Testis (tissue), 3 donors: ENCODE results near the gene SFMBT2. TPM values are rescaled to one million over a fixed set of nuclear protein-coding genes. Genes with fewer than 3 reads are reported as not detected.

Experiments
- DNase-seq: peaks from one replicate; pipeline ENCODE4 v3.0.0-alpha.2; 2019
- H3K27ac ChIP-seq, 2 donors: fragments of 200-600 bp; sonication (generic); one replicate each; pipeline ENCODE4 v1.5.1; 2019
- H3K27me3 ChIP-seq: fragments of 200-600 bp; sonication (generic); one replicate; pipeline ENCODE4 v1.5.1; 2019
- H3K36me3 ChIP-seq: fragments of 200-600 bp; sonication (generic); one replicate; pipeline ENCODE4 v1.5.1; 2017; ENCODE audit warnings: low read depth; ENCODE audit errors: missing control alignments
- H3K4me1 ChIP-seq: fragments of 200-600 bp; sonication (generic); one replicate; pipeline ENCODE4 v1.5.1; 2019
- H3K4me3 ChIP-seq, 2 donors: fragments of 200-600 bp; sonication (generic); one replicate each; pipeline ENCODE4 v1.5.1; 2017 to 2019
- H3K9me3 ChIP-seq: fragments of 200-600 bp; sonication (generic); one replicate; pipeline ENCODE4 v1.5.1; 2017
- CTCF ChIP-seq, 3 experiments: fragments of 450-650 bp in 2 of 3; fragments of 200-600 bp in 1 of 3; sonication (generic) in 1 of 3; IDR thresholded peaks; one replicate each; pipeline ENCODE4 v1.5.1; 2016 to 2019; ENCODE audit warnings: antibody characterized with exemption in 3 of 3, mild to moderate bottlenecking in 2 of 3, moderate library complexity in 1 of 3
- POLR2A ChIP-seq: fragments of 450-650 bp; IDR thresholded peaks from one replicate; pipeline ENCODE4 v1.6.1; 2017; ENCODE audit warnings: antibody characterized with exemption, mild to moderate bottlenecking, moderate library complexity
- WGBS, 2 donors: methylation state at CpG; one replicate each; pipeline ENCODE4 v1.1.5; 2018; 5-methylcytosine and 5-hydroxymethylcytosine counted together
- intact Hi-C: fragments of 100-400 bp; cut with DNase I; formaldehyde crosslinking; loops from one replicate; pipeline ENCODE4 v1.15.1; 2023; ENCODE audit warnings: low total_unique reads
- polyA plus RNA-seq: library from polyadenylated mRNA; stranded (reverse); fragments of 350-450 nt; fragmentation: Illumina TruSeq; extraction: RNeasy Lipid Tissue Mini Kit (QIAGEN cat#74804); gene quantifications from one replicate; pipeline ENCODE4 v1.2.3, GENCODE V29; 2014; ENCODE audit warnings: low read depth, low replicate concordance; ENCODE audit not compliant: insufficient read depth
- total RNA-seq, 2 donors: library from RNA; depleted of rRNA; stranded (reverse); fragments of >200 nt; gene quantifications; one replicate each; pipeline ENCODE4 v1.2.3, GENCODE V29; 2016

Gene SFMBT2
- total and polyA plus RNA-seq, 3 donors from 2014 or later = 3.6 to 8.5 (median 7.6) TPM

GRCh38 chr10:7441403-7442147 lies 30.7 kb upstream of the SFMBT2 start:
- DNase-seq = no peak
- intact Hi-C loops = no loop called here
- 78 to 85% methylated on average over 12 of the region's 12 CpGs for WGBS, 2 donors
- no peaks in the 10 kb centered on the region for H3K27me3 ChIP-seq
- no peak for TF ChIP-seq POLR2A
- no peak for TF ChIP-seq CTCF (IDR thresholded peaks at IDR 0.05)
- H3K36me3 ChIP-seq = no peaks in the 10 kb centered on the region
- H3K27ac ChIP-seq = no peak overlapping the region
- H3K4me1 ChIP-seq = peaks cover 10% of the 10 kb centered on the region
- H3K9me3 ChIP-seq = no peaks in the 10 kb centered on the region
- no peak overlapping the region for H3K4me3 ChIP-seq

GRCh38 chr10:7439696-7440095 lies 28.9 kb upstream of the SFMBT2 start:
- H3K4me3 ChIP-seq = no peak overlapping the region
- TF ChIP-seq CTCF (IDR thresholded peaks at IDR 0.05) (no peak), POLR2A (no peak)
- no peaks in the 10 kb centered on the region for H3K9me3 ChIP-seq
- intact Hi-C loops = no loop called here
- no peak for DNase-seq
- no peaks in the 10 kb centered on the region for H3K27me3 ChIP-seq
- H3K27ac ChIP-seq = no peak overlapping the region
- WGBS, 2 donors = 69 to 72% methylated on average over 7 of the region's 7 CpGs
- no peaks in the 10 kb centered on the region for H3K36me3 ChIP-seq
- H3K4me1 ChIP-seq = no peaks in the 10 kb centered on the region

GRCh38 chr10:7438196-7438986 lies 27.6 kb upstream of the SFMBT2 start:
- no peak overlapping the region for H3K27ac ChIP-seq
- no peaks in the 10 kb centered on the region for H3K27me3 ChIP-seq
- H3K36me3 ChIP-seq = no peaks in the 10 kb centered on the region
- H3K4me1 ChIP-seq = no peaks in the 10 kb centered on the region
- no peaks in the 10 kb centered on the region for H3K9me3 ChIP-seq
- no peak overlapping the region for H3K4me3 ChIP-seq
- TF ChIP-seq CTCF (IDR thresholded peaks at IDR 0.05) = no peak
- TF ChIP-seq POLR2A = no peak
- 59 to 64% methylated on average over 19 of the region's 19 CpGs for WGBS, 2 donors
- intact Hi-C loops = no loop called here
- DNase-seq = no peak

- Histone ChIP-seq H3K27ac (no peak overlapping the region), H3K4me1 (no peaks in the 10 kb centered on the region), H3K36me3 (no peaks in the 10 kb centered on the region), H3K4me3 (no peak overlapping the region), H3K9me3 (no peaks in the 10 kb centered on the region), H3K27me3 (no peaks in the 10 kb centered on the region)
- TF ChIP-seq CTCF (IDR thresholded peaks at IDR 0.05) (no peak), POLR2A (no peak)
- DNase-seq = no peak
- 97 to 98% methylated on average over 3 of the region's 3 CpGs for WGBS, 2 donors
- intact Hi-C loops = no loop called here
These were observed 25.8 kb upstream of the SFMBT2 start for GRCh38 chr10:7436490-7437100.
